ENCODE data around the gene HOXA7.

GRCh38 chr7:27134392-27134791 is 22.1 kb downstream of the HOXA7 start:
- no peak for TF ChIP-seq CTCF (IDR thresholded peaks at IDR 0.05)
- no peak for TF ChIP-seq POLR2A (IDR thresholded peaks at IDR 0.05)
